GM19193 (cell line): ENCODE results near the gene SMIM30.

Experiments used
- POLR2A ChIP-seq: IDR thresholded peaks from 4 replicates; pipeline ENCODE4 v1.6.1; 2011; ENCODE audit not compliant: insufficient read depth, insufficient read length; ENCODE audit errors: extremely low read depth

SMIM30 gene

DNA sequence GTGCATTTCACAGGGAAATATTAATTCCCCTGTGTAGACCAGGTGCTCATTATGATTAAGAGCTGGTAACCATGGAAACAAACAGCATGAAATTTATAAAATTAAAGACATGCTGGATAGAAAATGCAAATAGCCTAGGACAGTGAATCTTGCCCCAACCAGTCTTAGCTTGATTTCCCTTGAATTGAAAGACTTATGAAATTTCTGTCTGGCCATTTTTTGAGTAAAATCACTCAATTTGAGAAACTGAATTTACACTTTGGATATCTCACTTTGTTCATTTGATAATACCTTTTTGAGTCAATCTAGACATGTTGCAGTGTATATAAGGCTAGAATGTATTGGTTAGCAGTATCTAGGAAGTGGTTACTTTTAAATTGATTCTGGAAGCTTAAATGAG lies 4.4 kb upstream of the SMIM30 start:
- TF ChIP-seq POLR2A, result no peak

DNA sequence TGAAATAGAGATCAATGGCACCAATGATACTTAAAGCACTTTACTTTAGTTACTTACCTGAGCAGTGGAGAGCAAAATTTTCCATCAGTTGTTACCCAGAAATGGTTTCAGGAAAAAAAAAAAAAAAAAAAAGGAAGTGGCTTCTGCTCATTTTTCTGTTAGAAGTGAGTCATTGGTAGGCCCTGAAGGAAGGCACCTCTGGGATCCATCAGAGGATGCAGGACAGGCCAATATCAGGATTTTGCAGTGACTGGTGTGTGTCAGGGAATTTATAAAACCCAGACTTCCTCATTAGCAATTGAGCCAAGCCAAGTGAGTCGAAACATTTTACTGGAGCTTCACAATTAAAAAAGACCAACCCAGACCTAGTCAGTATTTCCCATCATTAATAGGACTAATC lies 2.3 kb upstream of the SMIM30 start:
- no peak for TF ChIP-seq POLR2A

DNA sequence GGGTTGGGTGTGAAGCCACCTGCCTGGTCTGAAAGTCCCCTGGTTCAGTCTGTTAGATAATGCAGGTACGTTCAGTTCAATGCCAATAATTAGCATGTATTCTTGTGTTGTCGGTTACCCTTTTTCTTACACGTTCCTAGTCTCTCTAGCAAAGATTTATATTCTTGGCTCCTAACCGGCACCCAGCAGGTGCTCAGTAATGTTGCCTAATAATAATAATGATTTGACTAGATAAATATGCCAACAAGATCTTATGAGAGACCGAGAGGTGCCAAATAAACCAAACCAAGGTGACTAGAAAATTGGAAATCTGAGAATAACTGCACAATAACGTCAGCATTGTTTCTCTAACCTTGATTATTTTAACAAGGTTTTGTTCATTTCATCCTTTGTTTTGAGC lies 1.1 kb upstream of the SMIM30 start:
- no peak for TF ChIP-seq POLR2A

DNA sequence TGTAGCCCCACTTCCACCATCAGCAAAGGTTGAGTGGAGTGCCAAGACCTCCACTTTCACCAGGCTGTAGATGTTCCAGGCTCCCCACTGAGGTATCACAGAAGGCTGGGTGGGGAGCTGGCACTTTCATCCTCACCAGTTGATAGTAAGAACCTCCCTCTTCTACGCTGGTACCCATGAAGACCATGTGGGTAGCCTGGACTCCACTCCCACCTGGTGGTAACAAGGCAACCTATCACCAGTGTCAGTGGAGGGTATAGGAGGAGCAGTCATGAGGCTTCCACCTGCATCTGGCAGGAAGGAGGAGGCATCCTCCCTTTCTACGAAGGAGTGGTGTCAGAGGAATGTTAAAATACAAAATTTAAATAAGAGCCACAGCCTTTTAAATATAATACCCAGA lies 4.4 kb downstream of the SMIM30 start:
- no peak for TF ChIP-seq POLR2A

DNA sequence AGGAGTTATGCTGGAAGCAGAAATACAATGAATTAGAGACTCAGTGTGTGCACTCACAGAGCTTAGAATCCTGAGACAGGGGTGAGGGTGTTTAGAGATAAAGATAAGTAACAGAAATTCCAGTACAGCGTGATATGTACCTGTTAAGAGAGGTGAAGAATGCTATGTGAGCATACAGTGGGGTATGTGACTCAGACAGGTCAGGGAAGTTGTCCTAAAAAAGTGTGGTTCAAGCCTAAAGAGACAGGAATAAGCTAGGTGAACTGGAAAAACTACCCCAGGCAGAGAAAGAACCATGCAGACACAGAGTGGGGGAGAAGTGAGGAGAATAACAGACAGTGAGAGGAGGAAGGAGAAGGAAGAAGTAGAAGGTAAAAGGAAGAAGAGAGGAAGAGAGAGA lies 8.6 kb downstream of the SMIM30 start:
- TF ChIP-seq POLR2A, result no peak

DNA sequence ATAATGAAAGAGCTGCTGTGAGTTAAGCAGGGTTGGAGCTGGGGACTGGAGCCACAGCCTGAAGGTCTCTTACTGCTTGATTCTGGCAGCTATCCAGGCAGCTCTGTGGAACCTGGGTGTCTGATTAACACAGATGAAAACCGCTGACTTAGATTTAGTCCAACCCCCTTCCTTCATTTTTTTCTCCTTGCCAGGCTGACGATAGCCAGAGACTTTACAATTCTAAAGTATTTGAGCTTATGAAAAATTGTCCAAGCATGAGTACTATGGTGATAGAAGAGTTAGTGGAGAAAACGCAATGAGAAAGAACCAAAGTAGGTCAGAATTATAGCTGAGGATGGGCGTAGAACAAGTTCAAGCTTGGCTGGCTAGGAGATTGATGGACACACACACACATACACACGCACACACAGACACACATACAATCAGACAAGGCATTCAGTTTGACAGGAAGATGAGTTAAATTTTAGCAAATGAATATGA lies 18.2 kb downstream of the SMIM30 start:
- TF ChIP-seq POLR2A, result no peak

DNA sequence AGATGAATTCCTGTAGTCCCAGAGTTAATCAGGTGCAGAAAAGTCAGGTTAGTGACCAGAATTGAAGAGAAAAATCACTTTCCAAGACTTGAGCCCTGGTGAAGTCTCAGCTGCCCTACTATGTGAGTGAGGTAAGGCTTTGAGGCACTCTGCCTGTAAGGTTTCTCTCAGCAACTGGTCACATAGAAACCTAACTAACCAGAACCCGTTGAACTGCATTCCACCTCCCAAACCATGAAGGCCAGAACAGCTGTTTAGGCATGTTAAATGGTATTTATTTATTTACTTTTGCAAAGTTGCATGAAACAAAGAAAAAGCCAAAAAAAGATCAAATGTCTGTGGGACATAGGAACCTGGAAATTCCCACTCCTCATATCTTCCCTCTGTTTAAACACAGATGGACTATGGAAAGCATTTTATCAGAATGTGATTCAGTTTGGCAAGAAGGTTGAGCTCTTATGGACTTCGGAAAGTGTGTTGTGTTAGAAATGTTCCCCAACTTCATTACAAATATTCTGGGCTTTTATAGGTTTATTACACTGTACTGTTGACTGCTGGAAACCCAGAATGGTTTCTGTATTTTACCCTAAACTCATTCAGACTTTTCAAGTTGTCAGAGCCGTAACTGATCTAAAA lies 19.0 kb downstream of the SMIM30 start:
- no peak for TF ChIP-seq POLR2A

DNA sequence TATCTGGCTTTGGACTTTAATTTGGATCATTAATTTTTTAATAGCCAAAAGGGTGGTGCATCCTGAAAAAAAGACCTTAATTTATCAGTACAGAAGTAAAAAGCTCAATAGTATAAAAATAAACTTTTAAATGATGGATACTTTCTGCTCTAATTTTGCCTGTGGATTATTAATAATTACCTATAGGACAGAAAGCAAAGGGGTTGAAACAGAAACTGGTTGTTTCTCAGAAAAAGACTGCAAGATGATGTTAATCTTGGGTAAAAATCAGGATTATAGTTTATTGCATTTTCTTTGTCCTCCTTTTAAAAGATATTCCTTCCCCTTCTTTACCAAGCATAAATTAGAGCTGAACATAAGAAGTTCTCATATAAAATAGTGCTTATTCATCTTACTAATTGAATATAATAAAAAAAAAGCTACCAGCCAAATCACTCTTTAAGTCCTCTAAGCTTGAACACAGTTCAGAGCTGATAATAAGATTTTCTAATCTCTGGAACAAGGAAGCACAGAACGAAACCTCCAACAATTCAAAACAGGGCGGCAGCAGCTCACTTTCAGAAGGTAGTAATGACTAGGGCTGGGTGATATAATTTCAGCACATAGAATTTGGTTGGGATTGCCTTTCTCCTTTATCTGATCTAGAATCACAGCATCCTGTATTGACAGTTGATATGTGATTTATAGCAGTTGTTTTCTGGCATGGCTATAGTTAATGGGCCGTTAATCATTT lies 23.7 kb downstream of the SMIM30 start:
- TF ChIP-seq POLR2A, result no peak

DNA sequence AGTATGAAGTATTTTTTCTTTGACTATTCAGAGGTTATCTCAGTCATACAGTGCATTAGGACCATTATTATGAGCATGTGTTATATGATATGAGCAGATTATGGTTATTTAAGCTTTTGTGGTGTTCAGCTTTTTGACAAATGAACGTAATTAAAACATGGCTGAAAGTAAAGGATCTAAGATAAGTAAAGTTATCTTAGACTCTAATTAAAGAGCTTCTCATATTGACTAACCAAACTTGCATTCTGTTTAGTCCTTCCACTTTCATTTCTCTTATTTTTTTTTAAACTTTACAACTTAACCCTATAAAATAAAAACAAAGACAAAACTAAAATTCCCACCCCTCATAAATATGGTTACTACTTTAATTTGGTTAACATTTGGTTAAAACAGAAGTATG lies 24.8 kb downstream of the SMIM30 start:
- no peak for TF ChIP-seq POLR2A

DNA sequence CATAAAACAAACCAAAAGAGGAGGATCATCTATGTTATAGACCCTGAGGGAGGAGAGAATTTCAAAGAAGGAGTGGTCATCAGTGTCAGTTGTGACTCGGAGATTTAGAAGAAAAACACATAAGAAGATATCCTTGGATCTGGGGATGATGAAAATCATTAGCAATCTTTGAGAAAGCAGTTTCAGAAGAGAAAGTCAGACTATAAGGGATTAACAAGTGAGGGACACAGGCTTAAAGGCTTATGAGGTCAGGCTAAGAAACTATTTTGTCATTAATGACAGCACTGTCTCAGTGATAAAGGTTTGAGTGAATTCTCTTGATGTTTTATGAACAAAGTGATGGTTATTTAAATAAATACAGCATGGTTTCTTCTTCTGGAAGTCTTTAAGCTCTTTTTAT lies 25.6 kb downstream of the SMIM30 start:
- TF ChIP-seq POLR2A, result no peak

DNA sequence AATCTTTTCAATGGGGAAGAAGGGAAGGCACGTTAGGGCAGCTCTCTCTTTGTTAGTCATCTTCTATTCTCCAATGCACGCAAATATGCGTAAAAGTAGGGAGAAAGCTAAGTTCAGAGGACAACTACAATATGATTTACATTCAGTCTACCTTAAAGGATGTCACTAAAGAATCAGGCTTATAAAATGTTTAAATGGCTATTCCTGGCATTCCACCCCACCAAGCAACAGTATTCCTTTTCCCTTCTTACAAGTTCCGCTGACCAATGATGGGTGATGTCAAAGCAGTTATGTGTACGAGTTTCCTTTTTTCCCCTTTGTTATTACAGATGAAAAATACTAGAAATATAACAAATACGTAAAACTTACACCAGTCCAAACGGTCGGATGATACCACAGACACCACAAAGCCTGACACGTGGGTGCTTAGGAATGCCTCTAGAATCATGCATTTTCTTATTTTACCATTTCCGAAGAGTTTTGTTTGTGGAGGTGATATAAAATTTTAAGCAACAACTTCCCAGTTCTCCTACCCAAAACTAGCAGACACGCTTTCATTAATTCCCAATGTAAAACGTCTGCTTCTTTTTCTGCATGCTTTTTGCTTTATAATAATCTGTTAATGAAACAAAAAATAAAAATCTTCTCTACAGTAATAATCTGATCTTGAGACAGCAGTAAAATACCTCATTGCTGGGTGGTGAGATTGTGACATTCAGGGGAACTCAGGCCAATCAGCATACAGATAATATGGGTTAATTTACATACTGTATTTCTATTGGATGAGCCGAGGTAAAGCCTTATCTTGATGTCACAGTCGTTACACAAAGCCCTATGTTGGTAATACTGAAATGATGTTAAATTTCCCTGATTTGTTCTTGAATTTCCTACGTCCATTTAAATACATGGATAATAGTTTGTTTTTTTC lies 31.0 kb downstream of the SMIM30 start:
- TF ChIP-seq POLR2A, result no peak

DNA sequence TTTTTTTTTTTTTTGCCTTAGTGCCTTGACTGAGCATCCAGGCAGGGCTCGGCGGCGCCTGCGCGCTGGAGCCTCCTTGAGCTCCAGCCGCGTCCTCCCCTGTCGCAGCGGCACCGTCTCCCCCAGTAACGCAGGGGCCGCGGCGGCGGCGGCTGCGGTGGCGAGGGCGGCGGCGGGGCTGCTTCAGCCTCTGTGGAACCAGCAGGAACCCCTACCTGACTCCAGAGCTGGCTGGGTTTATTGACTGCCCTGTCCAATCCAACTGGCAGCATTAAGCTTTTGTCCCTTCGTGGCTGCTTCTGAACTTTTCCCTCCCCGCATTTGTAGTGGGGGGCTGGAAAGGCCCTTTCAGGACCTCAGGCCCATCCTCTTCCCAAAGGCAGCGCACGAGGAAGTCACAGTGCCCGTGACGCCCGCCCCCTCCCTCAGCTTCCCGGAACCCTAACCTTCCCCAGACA lies 31.9 kb downstream of the SMIM30 start, which contains the start of gene GPR85:
Gene GPR85, minus strand, starts transcription at position 397 of the 458 bp plus-strand sequence. CDS start 2,106 bp downstream, outside the sequence.
- no peak for TF ChIP-seq POLR2A

DNA sequence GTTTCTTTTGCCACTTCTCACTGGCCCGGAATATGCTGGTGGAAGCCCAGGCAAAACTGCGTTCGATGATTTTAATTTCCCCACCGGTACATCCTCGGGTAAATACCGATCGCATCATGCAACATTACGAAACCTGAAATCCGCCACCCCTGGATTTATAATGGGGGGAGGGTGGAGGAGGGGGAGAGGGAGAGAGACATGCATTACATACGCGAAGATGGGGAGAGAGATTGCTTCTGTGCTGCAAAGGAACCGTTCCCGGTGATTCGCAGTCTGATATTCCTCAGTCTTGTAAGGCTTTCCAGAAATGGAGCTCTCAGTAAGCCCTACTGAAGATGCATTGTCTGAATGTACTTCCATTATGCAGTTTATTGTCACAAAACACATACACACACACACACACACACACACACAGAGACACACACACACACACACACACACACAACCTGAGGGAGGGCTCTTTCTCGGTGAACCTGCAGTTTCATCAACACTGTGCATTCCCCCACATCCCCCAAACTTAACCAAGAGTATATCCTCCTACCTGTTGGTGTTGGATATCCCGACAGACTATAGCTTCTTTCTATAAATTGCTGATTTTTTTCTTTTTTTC lies 32.5 kb downstream of the SMIM30 start:
- TF ChIP-seq POLR2A, result no peak

DNA sequence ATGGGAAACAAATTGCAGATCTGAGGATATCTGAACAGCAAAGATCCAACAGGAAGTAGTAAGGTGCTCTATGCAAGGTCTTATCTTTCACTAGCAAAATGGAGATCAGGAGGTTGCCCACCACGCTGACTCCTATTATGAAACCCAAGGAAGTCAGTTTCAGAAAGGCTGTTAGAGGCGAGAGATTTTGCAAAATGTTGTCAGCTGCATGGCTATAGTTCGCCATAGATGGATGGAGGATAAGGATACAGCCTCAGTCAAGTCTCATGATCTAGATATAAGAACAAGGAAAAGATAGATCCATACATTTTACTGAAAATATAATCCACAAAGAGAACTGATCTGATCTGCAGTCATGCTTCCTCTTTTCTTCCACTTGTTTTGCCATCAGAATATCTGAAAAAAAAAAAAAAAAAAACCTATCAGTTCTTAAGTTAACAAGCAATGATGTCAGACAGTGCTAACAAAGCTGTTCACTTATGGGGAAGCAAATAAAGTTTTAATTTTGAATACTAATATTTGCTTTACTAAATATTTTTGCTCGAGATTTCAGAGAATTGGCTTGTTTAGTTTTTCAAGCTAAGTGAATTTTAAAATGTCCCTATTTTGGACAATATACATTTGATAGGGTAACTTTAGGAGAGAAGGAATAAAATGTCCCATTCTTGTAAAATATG lies 33.7 kb downstream of the SMIM30 start:
- TF ChIP-seq POLR2A, result no peak
